Amniotic epithelial cell (primary cell): ENCODE data around the gene ETV5.

Experiments
- DNase-seq: peaks from one replicate; pipeline ENCODE4 v3.0.0-alpha.2; 2010; ENCODE audit warnings: low read depth

ETV5 gene

GRCh38 chr3:186095561-186096081 is 13.3 kb downstream of the ETV5 start:
- DNase-seq: no peak

- DNase-seq: no peak
These were observed 14.0 kb downstream of the ETV5 start for GRCh38 chr3:186094696-186095425.

- no peak for DNase-seq
These were observed 14.6 kb downstream of the ETV5 start for GRCh38 chr3:186094271-186094670.

- DNase-seq: no peak
These were observed 15.5 kb downstream of the ETV5 start for GRCh38 chr3:186093271-186093900.

GRCh38 chr3:186092360-186093070 is 16.4 kb downstream of the ETV5 start:
- no peak for DNase-seq

- DNase-seq: no peak
These were observed 18.0 kb downstream of the ETV5 start for GRCh38 chr3:186090901-186091300.

GRCh38 chr3:186088335-186088734 is 20.6 kb downstream of the ETV5 start:
- DNase-seq: no peak

- no peak for DNase-seq
These were observed 24.6 kb downstream of the ETV5 start for GRCh38 chr3:186084264-186084663.

GRCh38 chr3:186083746-186084145 is 25.1 kb downstream of the ETV5 start:
- peak; percentile 40 for DNase-seq

- DNase-seq: no peak
These were observed 26.7 kb downstream of the ETV5 start for GRCh38 chr3:186082150-186082549.

- DNase-seq: no peak
These were observed 27.2 kb downstream of the ETV5 start for GRCh38 chr3:186081678-186082077.

- no peak for DNase-seq
These were observed 27.9 kb downstream of the ETV5 start for GRCh38 chr3:186080849-186081438.

GRCh38 chr3:186079925-186080324 is 29.0 kb downstream of the ETV5 start:
- DNase-seq: no peak

- no peak for DNase-seq
These were observed 31.4 kb downstream of the ETV5 start for GRCh38 chr3:186077466-186077865.

GRCh38 chr3:186075931-186076567 is 32.8 kb downstream of the ETV5 start:
- DNase-seq: no peak

GRCh38 chr3:186075489-186075888 is 33.4 kb downstream of the ETV5 start:
- DNase-seq: no peak

GRCh38 chr3:186073641-186074040 is 35.2 kb downstream of the ETV5 start:
- no peak for DNase-seq

GRCh38 chr3:186070996-186071395 is 37.9 kb downstream of the ETV5 start:
- no peak for DNase-seq

GRCh38 chr3:186070550-186070949 is 38.3 kb downstream of the ETV5 start:
- DNase-seq: no peak

GRCh38 chr3:186070133-186070532 is 38.8 kb downstream of the ETV5 start:
- no peak for DNase-seq

GRCh38 chr3:186069199-186069598 is 39.7 kb downstream of the ETV5 start:
- no peak for DNase-seq

GRCh38 chr3:186068243-186068552 is 40.7 kb downstream of the ETV5 start:
- no peak for DNase-seq
